ENCODE results near the gene STAM2. TPM values are rescaled to one million over a fixed set of nuclear protein-coding genes. Genes with fewer than 3 reads are reported as not detected.
"Not testable (repeated sequence)": the region's sequence is repeated elsewhere in the genome, so short reads cannot be mapped to it uniquely, and the experiment has no call there.

Gene STAM2
- total RNA-seq, 6 donors from 2014 or later: 13.5 to 56.0 (median 31.4) TPM

- peaks cover 0 to 7% (median 0%) of the 10 kb centered on the region in 4 donors for H3K4me1 ChIP-seq
- no peak overlapping the region for H3K27ac ChIP-seq
- H3K27me3 ChIP-seq: no peaks in the 10 kb centered on the region
- H3K4me3 ChIP-seq: no peak overlapping the region
- WGBS, 2 donors: 84 to 92% methylated on average over 2 of the region's 2 CpGs
- H3K36me3 ChIP-seq: no peaks in the 10 kb centered on the region
- H3K9me3 ChIP-seq: no peaks in the 10 kb centered on the region
- no peak for ATAC-seq (ENCODE audit: low FRiP score in 2 of 2)
- TF ChIP-seq POLR2AphosphoS5 (IDR thresholded peaks at IDR 0.05) (no peak), EP300 (IDR thresholded peaks at IDR 0.05) (no peak), CTCF (IDR thresholded peaks at IDR 0.05) (no peak), POLR2A (IDR thresholded peaks at IDR 0.05) (no peak)
- no peak for DNase-seq
Observed at GRCh38 chr2:152198499-152198898, 22.9 kb upstream of the STAM2 start.

GRCh38 chr2:152197508-152198284, 22.1 kb upstream of the STAM2 start:
- H3K36me3 ChIP-seq; H3K4me3 ChIP-seq; H3K27me3 ChIP-seq; H3K27ac ChIP-seq; H3K4me1 ChIP-seq; ATAC-seq (ENCODE audit: low FRiP score in 2 of 2); DNase-seq; H3K9me3 ChIP-seq: not testable (repeated sequence)
- 43 to 100% methylated on average over 1 of the region's 1 CpG for WGBS, 2 donors

GRCh38 chr2:152189622-152190495, 14.3 kb upstream of the STAM2 start:
- Histone ChIP-seq H3K4me1 (no peaks in the 10 kb centered on the region), H3K27ac (no peak overlapping the region), H3K9me3 (no peaks in the 10 kb centered on the region), H3K36me3 (no peaks in the 10 kb centered on the region), H3K4me3 (no peak overlapping the region), H3K27me3 (no peaks in the 10 kb centered on the region)
- peak in 1 of 2 donors; percentile 39 for DNase-seq
- TF ChIP-seq EP300 (IDR thresholded peaks at IDR 0.05) (no peak), CTCF (IDR thresholded peaks at IDR 0.05) (peak; percentile 43 to 77 (median 69))
- 43 to 52% methylated on average over 8 of the region's 8 CpGs for WGBS, 2 donors
- peak in 1 of 2 donors; percentile 90 for ATAC-seq (ENCODE audit: low FRiP score in 2 of 2)

- not testable (repeated sequence) for H3K36me3 ChIP-seq; H3K9me3 ChIP-seq; H3K27me3 ChIP-seq; H3K27ac ChIP-seq; DNase-seq; H3K4me3 ChIP-seq; ATAC-seq (ENCODE audit: low FRiP score in 2 of 2); H3K4me1 ChIP-seq
- 89 to 94% methylated on average over 5 of the region's 5 CpGs for WGBS, 2 donors
Observed at GRCh38 chr2:152186808-152187207, 11.2 kb upstream of the STAM2 start.

- 75% methylated on average over 3 of the region's 3 CpGs for WGBS, 2 donors
- Histone ChIP-seq H3K27ac (no peak overlapping the region), H3K4me3 (no peak overlapping the region), H3K4me1 (no peaks in the 10 kb centered on the region), H3K36me3 (no peaks in the 10 kb centered on the region), H3K9me3 (no peaks in the 10 kb centered on the region), H3K27me3 (no peaks in the 10 kb centered on the region)
- no peak for ATAC-seq (ENCODE audit: low FRiP score in 2 of 2)
- TF ChIP-seq POLR2AphosphoS5 (IDR thresholded peaks at IDR 0.05): no peak
- no peak for DNase-seq
Observed at GRCh38 chr2:152186262-152186661, 10.7 kb upstream of the STAM2 start.

GRCh38 chr2:152183401-152184073, 8.0 kb upstream of the STAM2 start:
- Histone ChIP-seq H3K4me1 (no peaks in the 10 kb centered on the region), H3K27ac (no peak overlapping the region), H3K36me3 (no peaks in the 10 kb centered on the region), H3K4me3 (no peak overlapping the region), H3K9me3 (no peaks in the 10 kb centered on the region), H3K27me3 (no peaks in the 10 kb centered on the region)
- ATAC-seq (ENCODE audit: low FRiP score in 2 of 2) (no peak), DNase-seq (no peak)
- TF ChIP-seq POLR2A (IDR thresholded peaks at IDR 0.05): no peak
- TF ChIP-seq POLR2AphosphoS5 (IDR thresholded peaks at IDR 0.05): no peak
- no peak for TF ChIP-seq EP300 (IDR thresholded peaks at IDR 0.05)
- TF ChIP-seq CTCF (IDR thresholded peaks at IDR 0.05): no peak
- 0% methylated on average over 1 of the region's 1 CpG for WGBS, 2 donors

- not testable (repeated sequence) for H3K4me3 ChIP-seq; H3K36me3 ChIP-seq; DNase-seq; ATAC-seq (ENCODE audit: low FRiP score in 2 of 2); H3K27me3 ChIP-seq; H3K9me3 ChIP-seq; H3K27ac ChIP-seq
- 92 to 98% methylated on average over 5 to 7 of the region's 7 CpGs for WGBS, 2 donors
- peaks cover 12 to 20% (median 15%) of the 10 kb centered on the region in 4 donors for H3K4me1 ChIP-seq
Observed at GRCh38 chr2:152177667-152178066, 2.1 kb upstream of the STAM2 start.
